ENCODE results near the gene PTPN14.
A peak's percentile ranks its signal among the peaks of the same experiment; 100 is the strongest.
"Not testable (repeated sequence)": the region's sequence is repeated elsewhere in the genome, so short reads cannot be mapped to it uniquely, and the experiment has no call there.

Gene PTPN14

GRCh38 chr1:214510477-214510876 lies 40.9 kb downstream of the PTPN14 start:
- DNase-seq (ENCODE audit: low spot score): no peak

GRCh38 chr1:214509622-214510021 lies 41.8 kb downstream of the PTPN14 start:
- not testable (repeated sequence) for DNase-seq (ENCODE audit: low spot score)

GRCh38 chr1:214506972-214507431 lies 44.4 kb downstream of the PTPN14 start:
- DNase-seq (ENCODE audit: low spot score): peak; percentile 37

GRCh38 chr1:214505134-214505533 lies 46.3 kb downstream of the PTPN14 start:
- no peak for DNase-seq (ENCODE audit: low spot score)

GRCh38 chr1:214504330-214504729 lies 47.1 kb downstream of the PTPN14 start:
- DNase-seq (ENCODE audit: low spot score): no peak

GRCh38 chr1:214503553-214503952 lies 47.8 kb downstream of the PTPN14 start:
- DNase-seq (ENCODE audit: low spot score): no peak

- DNase-seq (ENCODE audit: low spot score): no peak
Measured at GRCh38 chr1:214500340-214501055, 50.9 kb downstream of the PTPN14 start.

GRCh38 chr1:214499732-214500131 lies 51.7 kb downstream of the PTPN14 start:
- no peak for DNase-seq (ENCODE audit: low spot score)

GRCh38 chr1:214498021-214498420 lies 53.4 kb downstream of the PTPN14 start:
- DNase-seq (ENCODE audit: low spot score): no peak

- no peak for DNase-seq (ENCODE audit: low spot score)
Measured at GRCh38 chr1:214496126-214496525, 55.3 kb downstream of the PTPN14 start.

- DNase-seq (ENCODE audit: low spot score): no peak
Measured at GRCh38 chr1:214494706-214495105, 56.7 kb downstream of the PTPN14 start.

- DNase-seq (ENCODE audit: low spot score): not testable (repeated sequence)
Measured at GRCh38 chr1:214494179-214494578, 57.2 kb downstream of the PTPN14 start.

- DNase-seq (ENCODE audit: low spot score): no peak
Measured at GRCh38 chr1:214493126-214493796, 58.1 kb downstream of the PTPN14 start.

- no peak for DNase-seq (ENCODE audit: low spot score)
Measured at GRCh38 chr1:214492401-214493075, 58.9 kb downstream of the PTPN14 start.

- DNase-seq (ENCODE audit: low spot score): no peak
Measured at GRCh38 chr1:214491468-214492146, 59.8 kb downstream of the PTPN14 start.

GRCh38 chr1:214485151-214485550 lies 66.3 kb downstream of the PTPN14 start:
- no peak for DNase-seq (ENCODE audit: low spot score)

- not testable (repeated sequence) for DNase-seq (ENCODE audit: low spot score)
Measured at GRCh38 chr1:214483180-214483579, 68.2 kb downstream of the PTPN14 start.

GRCh38 chr1:214481983-214482634 lies 69.3 kb downstream of the PTPN14 start:
- not testable (repeated sequence) for DNase-seq (ENCODE audit: low spot score)

- DNase-seq (ENCODE audit: low spot score): no peak
Measured at GRCh38 chr1:214476986-214477870, 74.2 kb downstream of the PTPN14 start.

GRCh38 chr1:214476229-214476985 lies 75.0 kb downstream of the PTPN14 start:
- no peak for DNase-seq (ENCODE audit: low spot score)
